Measurements from ENCODE around the gene PRRX2. TPM values are rescaled to one million over a fixed set of nuclear protein-coding genes. Genes with fewer than 3 reads are reported as not detected.

Gene PRRX2
- total RNA-seq, 1 experiment from 2014 or later, result 10.7 TPM

DNA sequence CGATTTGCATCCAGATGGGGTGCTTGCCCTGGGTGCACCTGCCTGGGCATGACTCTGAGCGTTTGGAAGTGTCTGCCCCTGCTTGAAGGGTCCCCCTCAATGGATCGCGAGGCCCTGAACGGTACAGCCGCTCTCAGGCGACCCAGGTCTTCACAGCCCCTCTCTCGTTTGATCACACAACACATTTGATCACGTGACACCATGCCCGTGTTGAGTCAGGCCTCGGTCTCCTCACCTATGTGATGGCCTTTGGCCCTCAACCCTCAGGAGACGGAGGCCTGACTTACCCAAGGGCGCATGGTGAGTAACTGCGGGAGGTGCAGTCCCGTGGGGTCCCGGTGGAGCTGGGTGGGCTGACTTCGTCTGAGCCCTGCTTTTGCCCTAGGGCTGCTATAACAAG, 20.5 kb upstream of the PRRX2 start:
- peaks cover 8% of the 10 kb centered on the region for H3K9me3 Mint-ChIP-seq

DNA sequence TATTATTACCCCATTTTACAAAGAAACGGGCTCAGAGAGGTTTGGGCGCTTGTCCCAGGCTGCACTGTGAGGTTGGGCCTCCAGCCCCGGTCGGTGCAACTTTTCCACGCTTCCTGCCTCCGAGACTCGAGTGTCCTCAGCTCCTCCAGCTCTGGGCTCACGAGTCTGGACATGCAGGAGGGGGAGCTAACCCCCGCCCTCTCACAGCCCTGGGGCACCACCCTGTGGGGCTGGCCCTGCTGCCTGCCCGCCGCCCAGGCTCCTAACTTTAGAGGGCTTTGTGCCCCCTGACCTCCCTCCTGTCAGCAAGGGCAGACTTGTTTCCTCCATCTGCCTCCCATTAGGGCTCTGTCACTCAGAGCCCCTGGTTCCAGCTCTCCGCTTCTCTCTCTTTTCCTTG, 19.2 kb upstream of the PRRX2 start:
- POLR2A ChIA-PET, result no interaction called here
- TF ChIP-seq, protein P1, sequence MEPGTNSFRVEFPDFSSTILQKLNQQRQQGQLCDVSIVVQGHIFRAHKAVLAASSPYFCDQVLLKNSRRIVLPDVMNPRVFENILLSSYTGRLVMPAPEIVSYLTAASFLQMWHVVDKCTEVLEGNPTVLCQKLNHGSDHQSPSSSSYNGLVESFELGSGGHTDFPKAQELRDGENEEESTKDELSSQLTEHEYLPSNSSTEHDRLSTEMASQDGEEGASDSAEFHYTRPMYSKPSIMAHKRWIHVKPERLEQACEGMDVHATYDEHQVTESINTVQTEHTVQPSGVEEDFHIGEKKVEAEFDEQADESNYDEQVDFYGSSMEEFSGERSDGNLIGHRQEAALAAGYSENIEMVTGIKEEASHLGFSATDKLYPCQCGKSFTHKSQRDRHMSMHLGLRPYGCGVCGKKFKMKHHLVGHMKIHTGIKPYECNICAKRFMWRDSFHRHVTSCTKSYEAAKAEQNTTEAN (CRISPR knock-in tag; IDR thresholded peaks at IDR 0.05), result no peak
- TF ChIP-seq ZNF416 (CRISPR knock-in tag; IDR thresholded peaks at IDR 0.05), result no peak
- TF ChIP-seq, protein P2, sequence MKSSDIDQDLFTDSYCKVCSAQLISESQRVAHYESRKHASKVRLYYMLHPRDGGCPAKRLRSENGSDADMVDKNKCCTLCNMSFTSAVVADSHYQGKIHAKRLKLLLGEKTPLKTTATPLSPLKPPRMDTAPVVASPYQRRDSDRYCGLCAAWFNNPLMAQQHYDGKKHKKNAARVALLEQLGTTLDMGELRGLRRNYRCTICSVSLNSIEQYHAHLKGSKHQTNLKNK (CRISPR knock-in tag; IDR thresholded peaks at IDR 0.05), result no peak
- TF ChIP-seq, protein P3, sequence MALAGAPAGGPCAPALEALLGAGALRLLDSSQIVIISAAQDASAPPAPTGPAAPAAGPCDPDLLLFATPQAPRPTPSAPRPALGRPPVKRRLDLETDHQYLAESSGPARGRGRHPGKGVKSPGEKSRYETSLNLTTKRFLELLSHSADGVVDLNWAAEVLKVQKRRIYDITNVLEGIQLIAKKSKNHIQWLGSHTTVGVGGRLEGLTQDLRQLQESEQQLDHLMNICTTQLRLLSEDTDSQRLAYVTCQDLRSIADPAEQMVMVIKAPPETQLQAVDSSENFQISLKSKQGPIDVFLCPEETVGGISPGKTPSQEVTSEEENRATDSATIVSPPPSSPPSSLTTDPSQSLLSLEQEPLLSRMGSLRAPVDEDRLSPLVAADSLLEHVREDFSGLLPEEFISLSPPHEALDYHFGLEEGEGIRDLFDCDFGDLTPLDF (CRISPR knock-in tag; IDR thresholded peaks at IDR 0.05), result no peak
- Mint-ChIP-seq H3K4me3 (no peak overlapping the region), H3K9me3 (peaks cover 8% of the 10 kb centered on the region), H3K27me3 (ENCODE audit: low read depth) (no peaks in the 10 kb centered on the region; the same call in 1 of the 2 replicates), H3K27ac (no peak overlapping the region), H3K4me1 (peaks cover 5% of the 10 kb centered on the region), H3K36me3 (no peaks in the 10 kb centered on the region)
- CTCF ChIA-PET, result interaction anchor here (0.9 to 1.4 kb wide), 3 partner anchors 18 to 75 kb away, joined by 3 to 6 read pairs (median 3); partner anchors contain the start of gene NTMT1
- DNase-seq (ENCODE audit: low spot score) (no peak), ATAC-seq (no peak)

More for the DNA sequence above, 20.5 kb upstream of the PRRX2 start:
- Mint-ChIP-seq H3K4me3 (no peak overlapping the region), H3K4me1 (peaks cover 14% of the 10 kb centered on the region), H3K27ac (no peak overlapping the region), H3K27me3 (ENCODE audit: low read depth) (no peaks in the 10 kb centered on the region; the same call in 1 of the 2 replicates), H3K36me3 (no peaks in the 10 kb centered on the region)
- POLR2A ChIA-PET, result no interaction called here
- no peak for TF ChIP-seq ZNF423 (CRISPR knock-in tag; IDR thresholded peaks at IDR 0.05)
- no peak for TF ChIP-seq ZNF219 (CRISPR knock-in tag; IDR thresholded peaks at IDR 0.05; ENCODE audit: borderline replicate concordance)
- TF ChIP-seq MYBL2 (CRISPR knock-in tag; IDR thresholded peaks at IDR 0.05), result no peak
- TF ChIP-seq, protein P4, sequence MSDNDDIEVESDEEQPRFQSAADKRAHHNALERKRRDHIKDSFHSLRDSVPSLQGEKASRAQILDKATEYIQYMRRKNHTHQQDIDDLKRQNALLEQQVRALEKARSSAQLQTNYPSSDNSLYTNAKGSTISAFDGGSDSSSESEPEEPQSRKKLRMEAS (CRISPR knock-in tag; IDR thresholded peaks at IDR 0.05), result no peak
- TF ChIP-seq GTF2I (CRISPR knock-in tag; conservative IDR thresholded peaks at IDR 0.05), result no peak
- TF ChIP-seq, protein P5, sequence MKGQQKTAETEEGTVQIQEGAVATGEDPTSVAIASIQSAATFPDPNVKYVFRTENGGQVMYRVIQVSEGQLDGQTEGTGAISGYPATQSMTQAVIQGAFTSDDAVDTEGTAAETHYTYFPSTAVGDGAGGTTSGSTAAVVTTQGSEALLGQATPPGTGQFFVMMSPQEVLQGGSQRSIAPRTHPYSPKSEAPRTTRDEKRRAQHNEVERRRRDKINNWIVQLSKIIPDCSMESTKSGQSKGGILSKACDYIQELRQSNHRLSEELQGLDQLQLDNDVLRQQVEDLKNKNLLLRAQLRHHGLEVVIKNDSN (CRISPR knock-in tag; IDR thresholded peaks at IDR 0.05), result no peak
- TF ChIP-seq NFYB (CRISPR knock-in tag; conservative IDR thresholded peaks at IDR 0.05; ENCODE audit: low read depth), result no peak
- no peak for TF ChIP-seq EMX1 (CRISPR knock-in tag; IDR thresholded peaks at IDR 0.05)
- TF ChIP-seq, protein P3 (CRISPR knock-in tag; IDR thresholded peaks at IDR 0.05), result no peak
- TF ChIP-seq, protein P6, sequence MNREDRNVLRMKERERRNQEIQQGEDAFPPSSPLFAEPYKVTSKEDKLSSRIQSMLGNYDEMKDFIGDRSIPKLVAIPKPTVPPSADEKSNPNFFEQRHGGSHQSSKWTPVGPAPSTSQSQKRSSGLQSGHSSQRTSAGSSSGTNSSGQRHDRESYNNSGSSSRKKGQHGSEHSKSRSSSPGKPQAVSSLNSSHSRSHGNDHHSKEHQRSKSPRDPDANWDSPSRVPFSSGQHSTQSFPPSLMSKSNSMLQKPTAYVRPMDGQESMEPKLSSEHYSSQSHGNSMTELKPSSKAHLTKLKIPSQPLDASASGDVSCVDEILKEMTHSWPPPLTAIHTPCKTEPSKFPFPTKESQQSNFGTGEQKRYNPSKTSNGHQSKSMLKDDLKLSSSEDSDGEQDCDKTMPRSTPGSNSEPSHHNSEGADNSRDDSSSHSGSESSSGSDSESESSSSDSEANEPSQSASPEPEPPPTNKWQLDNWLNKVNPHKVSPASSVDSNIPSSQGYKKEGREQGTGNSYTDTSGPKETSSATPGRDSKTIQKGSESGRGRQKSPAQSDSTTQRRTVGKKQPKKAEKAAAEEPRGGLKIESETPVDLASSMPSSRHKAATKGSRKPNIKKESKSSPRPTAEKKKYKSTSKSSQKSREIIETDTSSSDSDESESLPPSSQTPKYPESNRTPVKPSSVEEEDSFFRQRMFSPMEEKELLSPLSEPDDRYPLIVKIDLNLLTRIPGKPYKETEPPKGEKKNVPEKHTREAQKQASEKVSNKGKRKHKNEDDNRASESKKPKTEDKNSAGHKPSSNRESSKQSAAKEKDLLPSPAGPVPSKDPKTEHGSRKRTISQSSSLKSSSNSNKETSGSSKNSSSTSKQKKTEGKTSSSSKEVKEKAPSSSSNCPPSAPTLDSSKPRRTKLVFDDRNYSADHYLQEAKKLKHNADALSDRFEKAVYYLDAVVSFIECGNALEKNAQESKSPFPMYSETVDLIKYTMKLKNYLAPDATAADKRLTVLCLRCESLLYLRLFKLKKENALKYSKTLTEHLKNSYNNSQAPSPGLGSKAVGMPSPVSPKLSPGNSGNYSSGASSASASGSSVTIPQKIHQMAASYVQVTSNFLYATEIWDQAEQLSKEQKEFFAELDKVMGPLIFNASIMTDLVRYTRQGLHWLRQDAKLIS (CRISPR knock-in tag; IDR thresholded peaks at IDR 0.05; ENCODE audit: borderline replicate concordance), result no peak
- TF ChIP-seq SMAD4 (CRISPR knock-in tag; IDR thresholded peaks at IDR 0.05), result no peak
- TF ChIP-seq SP1 (CRISPR knock-in tag; conservative IDR thresholded peaks at IDR 0.05), result no peak
- no peak for TF ChIP-seq GABPB1 (CRISPR knock-in tag; IDR thresholded peaks at IDR 0.05)
- TF ChIP-seq, protein P7, sequence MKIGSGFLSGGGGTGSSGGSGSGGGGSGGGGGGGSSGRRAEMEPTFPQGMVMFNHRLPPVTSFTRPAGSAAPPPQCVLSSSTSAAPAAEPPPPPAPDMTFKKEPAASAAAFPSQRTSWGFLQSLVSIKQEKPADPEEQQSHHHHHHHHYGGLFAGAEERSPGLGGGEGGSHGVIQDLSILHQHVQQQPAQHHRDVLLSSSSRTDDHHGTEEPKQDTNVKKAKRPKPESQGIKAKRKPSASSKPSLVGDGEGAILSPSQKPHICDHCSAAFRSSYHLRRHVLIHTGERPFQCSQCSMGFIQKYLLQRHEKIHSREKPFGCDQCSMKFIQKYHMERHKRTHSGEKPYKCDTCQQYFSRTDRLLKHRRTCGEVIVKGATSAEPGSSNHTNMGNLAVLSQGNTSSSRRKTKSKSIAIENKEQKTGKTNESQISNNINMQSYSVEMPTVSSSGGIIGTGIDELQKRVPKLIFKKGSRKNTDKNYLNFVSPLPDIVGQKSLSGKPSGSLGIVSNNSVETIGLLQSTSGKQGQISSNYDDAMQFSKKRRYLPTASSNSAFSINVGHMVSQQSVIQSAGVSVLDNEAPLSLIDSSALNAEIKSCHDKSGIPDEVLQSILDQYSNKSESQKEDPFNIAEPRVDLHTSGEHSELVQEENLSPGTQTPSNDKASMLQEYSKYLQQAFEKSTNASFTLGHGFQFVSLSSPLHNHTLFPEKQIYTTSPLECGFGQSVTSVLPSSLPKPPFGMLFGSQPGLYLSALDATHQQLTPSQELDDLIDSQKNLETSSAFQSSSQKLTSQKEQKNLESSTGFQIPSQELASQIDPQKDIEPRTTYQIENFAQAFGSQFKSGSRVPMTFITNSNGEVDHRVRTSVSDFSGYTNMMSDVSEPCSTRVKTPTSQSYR (CRISPR knock-in tag; IDR thresholded peaks at IDR 0.05), result no peak
- TF ChIP-seq, protein P8, sequence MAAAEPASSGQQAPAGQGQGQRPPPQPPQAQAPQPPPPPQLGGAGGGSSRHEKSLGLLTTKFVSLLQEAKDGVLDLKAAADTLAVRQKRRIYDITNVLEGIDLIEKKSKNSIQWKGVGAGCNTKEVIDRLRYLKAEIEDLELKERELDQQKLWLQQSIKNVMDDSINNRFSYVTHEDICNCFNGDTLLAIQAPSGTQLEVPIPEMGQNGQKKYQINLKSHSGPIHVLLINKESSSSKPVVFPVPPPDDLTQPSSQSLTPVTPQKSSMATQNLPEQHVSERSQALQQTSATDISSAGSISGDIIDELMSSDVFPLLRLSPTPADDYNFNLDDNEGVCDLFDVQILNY (CRISPR knock-in tag; IDR thresholded peaks at IDR 0.05), result no peak
- no peak for TF ChIP-seq JAZF1 (CRISPR knock-in tag; IDR thresholded peaks at IDR 0.05)
- TF ChIP-seq ETV6 (CRISPR knock-in tag; IDR thresholded peaks at IDR 0.05), result no peak
- no peak for ATAC-seq
- no peak for DNase-seq (ENCODE audit: low spot score)
- CTCF ChIA-PET, result no interaction called here

Data from WTC11 (cell line).